CD14-positive monocyte (primary cell): Measurements from ENCODE around the gene OSBPL6. TPM values are rescaled to one million over a fixed set of nuclear protein-coding genes. Genes with fewer than 3 reads are reported as not detected.

ENCODE experiments used
- DNase-seq, 3 donors: peaks; one replicate each; pipeline ENCODE4 v3.0.0-alpha.2; 2011 to 2022
- H2AFZ ChIP-seq: 2 replicates; pipeline ENCODE4 v1.6.0; 2012; ENCODE audit warnings: mild to moderate bottlenecking, low read depth, low read length, inconsistent platforms; ENCODE audit not compliant: insufficient read depth, poor library complexity, severe bottlenecking
- H3K27ac ChIP-seq, 2 donors: 1 replicate in 1 of 2; 2 replicates in 1 of 2; pipeline ENCODE4 v1.5.1; 2012 to 2013; ENCODE audit warnings: low read length in 2 of 2, control low read depth in 1 of 2, inconsistent platforms in 1 of 2, low read depth in 1 of 2, mild to moderate bottlenecking in 1 of 2
- H3K27me3 ChIP-seq, 2 donors: one replicate each; pipeline versions ENCODE4 v1.6.0 to v1.6.1; 2011 to 2013; ENCODE audit warnings: low read length in 2 of 2; ENCODE audit not compliant: control insufficient read depth in 2 of 2, insufficient read depth in 2 of 2
- H3K36me3 ChIP-seq, 2 donors: replicated peaks in 1 of 2; 1 replicate in 1 of 2; 2 replicates in 1 of 2; pipeline versions ENCODE4 v1.5.1 to v1.6.1; 2012 to 2013; ENCODE audit warnings: low read length in 2 of 2, control low read depth in 1 of 2, inconsistent platforms in 1 of 2, mild to moderate bottlenecking in 1 of 2; ENCODE audit not compliant: insufficient read depth in 2 of 2, control insufficient read depth in 1 of 2
- H3K4me1 ChIP-seq, 2 donors: 1 replicate in 1 of 2; 2 replicates in 1 of 2; pipeline versions ENCODE4 v1.5.1 to v1.6.1; 2012 to 2013; ENCODE audit warnings: low read length in 2 of 2, control low read depth in 1 of 2, inconsistent platforms in 1 of 2, mild to moderate bottlenecking in 1 of 2, moderate library complexity in 1 of 2; ENCODE audit not compliant: insufficient read depth in 2 of 2, control insufficient read depth in 1 of 2
- H3K4me2 ChIP-seq: replicated peaks from 2 replicates; pipeline ENCODE3; 2012; ENCODE audit warnings: low read length, moderate library complexity, mild to moderate bottlenecking; ENCODE audit not compliant: poor library complexity, severe bottlenecking; ENCODE audit errors: extremely low read depth
- H3K4me3 ChIP-seq, 3 experiments: fragments of 200-600 bp in 1 of 3; sonication (generic) in 1 of 3; replicated peaks in 1 of 3; 1 replicate in 2 of 3; 2 replicates in 1 of 3; pipeline ENCODE4 v1.5.1; 2011 to 2013; ENCODE audit warnings: low read length in 3 of 3, mild to moderate bottlenecking in 3 of 3, control low read depth in 2 of 3, low read depth in 2 of 3, inconsistent platforms in 1 of 3, moderate library complexity in 1 of 3
- H3K79me2 ChIP-seq: 2 replicates; pipeline ENCODE4 v1.6.0; 2012; ENCODE audit warnings: mild to moderate bottlenecking, control low read depth, inconsistent platforms, low read length, moderate library complexity; ENCODE audit not compliant: insufficient read depth
- H3K9ac ChIP-seq: 2 replicates; pipeline ENCODE4 v1.6.0; 2017; ENCODE audit warnings: low read length, mild to moderate bottlenecking; ENCODE audit not compliant: insufficient read depth, poor library complexity, severe bottlenecking
- H3K9me3 ChIP-seq, 2 donors: replicated peaks in 1 of 2; 1 replicate in 1 of 2; 2 replicates in 1 of 2; pipeline versions ENCODE4 v1.5.1 to v1.6.1; 2012 to 2013; ENCODE audit warnings: low read length in 2 of 2, control low read depth in 1 of 2; ENCODE audit not compliant: control insufficient read depth in 1 of 2, insufficient read depth in 1 of 2
- H4K20me1 ChIP-seq: 2 replicates; pipeline ENCODE4 v1.6.0; 2012; ENCODE audit warnings: mild to moderate bottlenecking, low read length, control low read depth, moderate library complexity; ENCODE audit not compliant: insufficient read depth
- H3K27ac Mint-ChIP-seq, 7 donors: one replicate each; pipeline ENCODE4 v1.8.0; 2020; ENCODE audit warnings: mild to moderate bottlenecking in 7 of 7, mixed read lengths in 7 of 7, moderate library complexity in 6 of 7, inconsistent platforms in 2 of 7
- H3K27me3 Mint-ChIP-seq, 3 donors: one replicate each; pipeline ENCODE4 v1.8.0; 2021 to 2022; ENCODE audit warnings: low read depth in 3 of 3, mild to moderate bottlenecking in 3 of 3, mixed read lengths in 3 of 3, moderate library complexity in 3 of 3, inconsistent platforms in 1 of 3
- H3K36me3 Mint-ChIP-seq, 2 donors: one replicate each; pipeline ENCODE4 v1.8.0; 2020; ENCODE audit warnings: mixed read lengths in 2 of 2, inconsistent platforms in 1 of 2, mild to moderate bottlenecking in 1 of 2
- H3K4me1 Mint-ChIP-seq: one replicate; pipeline ENCODE4 v1.8.0; 2020; ENCODE audit warnings: mild to moderate bottlenecking, mixed read lengths
- H3K4me3 Mint-ChIP-seq, 2 donors: one replicate each; pipeline ENCODE4 v1.8.0; 2020; ENCODE audit warnings: mild to moderate bottlenecking in 2 of 2, mixed read lengths in 2 of 2, moderate library complexity in 1 of 2
- H3K9me3 Mint-ChIP-seq, 7 donors: one replicate each; pipeline ENCODE4 v1.8.0; 2020 to 2022; ENCODE audit warnings: mixed read lengths in 7 of 7, mild to moderate bottlenecking in 6 of 7, moderate library complexity in 6 of 7, inconsistent platforms in 2 of 7
- WGBS: methylation state at CpG from one replicate; pipeline ENCODE4 v1.1.5; 2013; ENCODE audit warnings: missing lambda C conversion rate; ENCODE audit not compliant: insufficient coverage; 5-methylcytosine and 5-hydroxymethylcytosine counted together
- intact Hi-C, 2 donors: fragments of 100-400 bp; cut with micrococcal nuclease; formaldehyde crosslinking; loops; one replicate each; pipeline versions ENCODE4 v1.15.0 to v1.15.1; 2023
- polyA plus RNA-seq, 3 donors: library from polyadenylated mRNA; depleted of rRNA in 1 of 3; unstranded in 2 of 3; stranded (reverse) in 1 of 3; fragments of 300-500 nt in 2 of 3; fragments of >200 nt in 1 of 3; fragmentation: Illumina TruSeq in 2 of 3; gene quantifications; 1 replicate in 2 of 3; 2 replicates in 1 of 3; pipeline ENCODE4 v1.2.3, GENCODE V29; 2012 to 2021
- TF ChIP-seq, protein P1 (sequence below): fragments of 200-600 bp; IDR thresholded peaks from one replicate; pipeline ENCODE4 v1.8.0; 2022; ENCODE audit warnings: antibody characterized with exemption, mild to moderate bottlenecking

OSBPL6 gene
- polyA plus RNA-seq, 3 donors = not detected

DNA sequence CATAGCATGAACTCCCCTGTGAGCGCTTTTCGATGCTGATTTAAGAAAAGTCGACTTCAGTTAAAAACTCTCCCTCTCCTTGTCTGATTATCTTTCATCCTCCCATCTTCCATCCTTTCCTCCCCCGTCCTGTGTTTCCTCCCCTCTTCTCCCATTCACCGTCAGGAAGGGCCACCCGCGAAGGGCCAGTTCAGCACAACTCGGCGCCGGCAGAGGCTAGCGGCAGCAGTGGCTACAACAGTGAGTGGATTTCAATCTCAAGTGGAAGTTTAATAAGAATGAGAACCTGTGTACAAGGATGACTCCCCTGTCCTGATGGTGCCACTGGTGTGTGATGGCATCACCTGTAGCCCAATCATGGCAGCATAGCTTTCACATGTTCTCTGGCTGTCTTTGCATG is 149.8 kb downstream of the OSBPL6 start:
- Histone ChIP-seq H3K27me3 (no peaks in the 10 kb centered on the region), H3K4me1 (no peaks in the 10 kb centered on the region), H3K9me3 (no peaks in the 10 kb centered on the region), H3K4me3 (no peak overlapping the region), H3K4me2 (no peak overlapping the region), H3K27ac (no peak overlapping the region), H4K20me1 (no peaks in the 10 kb centered on the region), H3K36me3 (no peaks in the 10 kb centered on the region), H2AFZ (no peak overlapping the region), H3K79me2 (no peaks in the 10 kb centered on the region), H3K9ac (no peak overlapping the region)
- no peak for DNase-seq
- Mint-ChIP-seq H3K27ac (peak overlapping the region in 1 of 7 donors; percentile 47), H3K9me3 (peaks cover 0 to 3% (median 0%) of the 10 kb centered on the region in 7 donors), H3K36me3 (no peaks in the 10 kb centered on the region), H3K4me3 (no peak overlapping the region), H3K27me3 (peaks cover 0 to 5% (median 0%) of the 10 kb centered on the region in 3 donors), H3K4me1 (no peaks in the 10 kb centered on the region)
- intact Hi-C loops = no loop called here
- TF ChIP-seq, protein P1, sequence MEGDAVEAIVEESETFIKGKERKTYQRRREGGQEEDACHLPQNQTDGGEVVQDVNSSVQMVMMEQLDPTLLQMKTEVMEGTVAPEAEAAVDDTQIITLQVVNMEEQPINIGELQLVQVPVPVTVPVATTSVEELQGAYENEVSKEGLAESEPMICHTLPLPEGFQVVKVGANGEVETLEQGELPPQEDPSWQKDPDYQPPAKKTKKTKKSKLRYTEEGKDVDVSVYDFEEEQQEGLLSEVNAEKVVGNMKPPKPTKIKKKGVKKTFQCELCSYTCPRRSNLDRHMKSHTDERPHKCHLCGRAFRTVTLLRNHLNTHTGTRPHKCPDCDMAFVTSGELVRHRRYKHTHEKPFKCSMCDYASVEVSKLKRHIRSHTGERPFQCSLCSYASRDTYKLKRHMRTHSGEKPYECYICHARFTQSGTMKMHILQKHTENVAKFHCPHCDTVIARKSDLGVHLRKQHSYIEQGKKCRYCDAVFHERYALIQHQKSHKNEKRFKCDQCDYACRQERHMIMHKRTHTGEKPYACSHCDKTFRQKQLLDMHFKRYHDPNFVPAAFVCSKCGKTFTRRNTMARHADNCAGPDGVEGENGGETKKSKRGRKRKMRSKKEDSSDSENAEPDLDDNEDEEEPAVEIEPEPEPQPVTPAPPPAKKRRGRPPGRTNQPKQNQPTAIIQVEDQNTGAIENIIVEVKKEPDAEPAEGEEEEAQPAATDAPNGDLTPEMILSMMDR = no peak
- 85% methylated on average over 8 of the region's 11 CpGs for WGBS

DNA sequence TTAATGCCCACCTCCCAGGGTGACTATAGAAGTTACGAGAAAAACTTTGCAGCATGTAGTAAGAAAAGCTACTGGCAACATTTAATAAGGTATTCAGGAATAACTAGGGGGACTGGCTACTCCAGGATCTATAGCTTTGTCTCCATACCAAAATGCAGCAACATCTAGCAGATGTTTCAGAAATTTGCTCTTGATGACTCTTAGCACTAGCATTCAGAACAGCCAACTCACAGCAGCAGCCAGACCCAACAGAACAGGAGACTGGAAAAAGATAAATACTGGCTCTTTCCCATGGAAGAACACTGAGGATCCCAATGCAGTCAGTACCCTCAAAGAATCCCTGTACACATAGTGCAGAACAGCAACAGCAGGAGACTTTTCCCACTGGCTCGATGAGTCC is 151.6 kb downstream of the OSBPL6 start:
- no CpG with 5 or more reads among the region's 2 CpGs for WGBS
- Histone ChIP-seq H3K9me3 (no peaks in the 10 kb centered on the region), H3K36me3 (no peaks in the 10 kb centered on the region), H3K4me2 (no peak overlapping the region), H3K79me2 (no peaks in the 10 kb centered on the region), H3K4me3 (no peak overlapping the region), H3K27me3 (no peaks in the 10 kb centered on the region), H3K27ac (no peak overlapping the region), H3K4me1 (no peaks in the 10 kb centered on the region), H4K20me1 (no peaks in the 10 kb centered on the region), H2AFZ (no peak overlapping the region), H3K9ac (no peak overlapping the region)
- TF ChIP-seq, protein P1 = no peak
- H3K9me3 Mint-ChIP-seq = peaks cover 0 to 3% (median 0%) of the 10 kb centered on the region in 7 donors
- H3K27ac Mint-ChIP-seq = no peak overlapping the region
- H3K4me1 Mint-ChIP-seq = no peaks in the 10 kb centered on the region
- intact Hi-C loops = no loop called here
- no peak overlapping the region for H3K4me3 Mint-ChIP-seq
- DNase-seq = no peak
- peaks cover 0 to 5% (median 0%) of the 10 kb centered on the region in 3 donors for H3K27me3 Mint-ChIP-seq
- H3K36me3 Mint-ChIP-seq = no peaks in the 10 kb centered on the region
